GM18867 (cell line): ENCODE data around the gene RPS14.

ENCODE experiments used
- ATAC-seq: cut with Tn5 transposase; IDR thresholded peaks from one replicate; pipeline ENCODE4 v1.9.1; 2021; ENCODE audit warnings: mild to moderate bottlenecking, moderate library complexity; ENCODE audit not compliant: unreplicated experiment

Gene RPS14

GRCh38 chr5:150401376-150402228, 47.9 kb downstream of the RPS14 start:
- ATAC-seq, result no peak

GRCh38 chr5:150401076-150401375, 48.5 kb downstream of the RPS14 start:
- no peak for ATAC-seq

GRCh38 chr5:150400316-150401075, 49.0 kb downstream of the RPS14 start:
- ATAC-seq, result no peak

GRCh38 chr5:150399524-150400211, 49.9 kb downstream of the RPS14 start:
- ATAC-seq, result peak; percentile 15

GRCh38 chr5:150398722-150399523, 50.6 kb downstream of the RPS14 start:
- ATAC-seq, result peak; percentile 66

- no peak for ATAC-seq
Measured at GRCh38 chr5:150397782-150398721, 51.5 kb downstream of the RPS14 start.

- ATAC-seq, result no peak
Measured at GRCh38 chr5:150397146-150397781, 52.3 kb downstream of the RPS14 start.

- no peak for ATAC-seq
Measured at GRCh38 chr5:150396267-150396666, 53.3 kb downstream of the RPS14 start.

- ATAC-seq, result no peak
Measured at GRCh38 chr5:150395688-150395975, 53.9 kb downstream of the RPS14 start.

GRCh38 chr5:150394912-150395687, 54.4 kb downstream of the RPS14 start:
- ATAC-seq, result no peak

- ATAC-seq, result no peak
Measured at GRCh38 chr5:150394131-150394530, 55.4 kb downstream of the RPS14 start.

GRCh38 chr5:150393096-150393645, 56.4 kb downstream of the RPS14 start:
- ATAC-seq, result no peak

- ATAC-seq, result no peak
Measured at GRCh38 chr5:150392680-150393079, 56.9 kb downstream of the RPS14 start.
